ENCODE data around the gene CNTNAP2. TPM values are rescaled to one million over a fixed set of nuclear protein-coding genes. Genes with fewer than 3 reads are reported as not detected.
A peak's percentile ranks its signal among the peaks of the same experiment; 100 is the strongest.

CNTNAP2 gene
- total and polyA plus RNA-seq, 2 donors from 2014 or later, result 0.06 to 0.13 TPM

- no peaks in the 10 kb centered on the region for H3K9me3 ChIP-seq (ENCODE audit: control insufficient read depth in 2 of 3, insufficient read depth in 1 of 3, low read length in 3 of 3)
- no peaks in the 10 kb centered on the region for H3K4me1 ChIP-seq (ENCODE audit: control insufficient read depth in 2 of 3, insufficient read depth in 2 of 3, low read depth in 1 of 3, low read length in 3 of 3)
- H3K27me3 ChIP-seq (ENCODE audit: control insufficient read depth, insufficient read depth, low read length), result no peaks in the 10 kb centered on the region
- no peak overlapping the region for H3K27ac ChIP-seq (ENCODE audit: low read depth in 2 of 2, low read length in 2 of 2)
- H3K4me3 ChIP-seq (ENCODE audit: low read length in 3 of 3), result no peak overlapping the region
- intact Hi-C loops (cut with DNase I), result no loop called here
- DNase-seq (no peak), FAIRE-seq (no peak)
- no peak for TF ChIP-seq CTCF (IDR thresholded peaks at IDR 0.05; ENCODE audit: borderline replicate concordance, extremely low read depth, insufficient read depth)
- no peaks in the 10 kb centered on the region for H3K36me3 ChIP-seq (ENCODE audit: control insufficient read depth in 2 of 3, insufficient read depth in 3 of 3, low read length in 3 of 3)
- no peak overlapping the region for H3K9ac ChIP-seq (ENCODE audit: low read length in 3 of 3)
Measured at GRCh38 chr7:146123715-146124114, 7.1 kb downstream of the CNTNAP2 start.

- Histone ChIP-seq H3K27ac (ENCODE audit: low read depth in 2 of 2, low read length in 2 of 2) (no peak overlapping the region), H3K36me3 (ENCODE audit: control insufficient read depth in 2 of 3, insufficient read depth in 3 of 3, low read length in 3 of 3) (no peaks in the 10 kb centered on the region), H3K9me3 (ENCODE audit: control insufficient read depth in 2 of 3, insufficient read depth in 1 of 3, low read length in 3 of 3) (no peaks in the 10 kb centered on the region), H3K27me3 (ENCODE audit: control insufficient read depth, insufficient read depth, low read length) (no peaks in the 10 kb centered on the region), H3K9ac (ENCODE audit: low read length in 3 of 3) (no peak overlapping the region), H3K4me3 (ENCODE audit: low read length in 3 of 3) (no peak overlapping the region), H3K4me1 (ENCODE audit: control insufficient read depth in 2 of 3, insufficient read depth in 2 of 3, low read depth in 1 of 3, low read length in 3 of 3) (no peaks in the 10 kb centered on the region)
- DNase-seq (no peak), FAIRE-seq (no peak)
- intact Hi-C loops (cut with DNase I), result no loop called here
- TF ChIP-seq CTCF (IDR thresholded peaks at IDR 0.05; ENCODE audit: borderline replicate concordance, extremely low read depth, insufficient read depth), result no peak
Measured at GRCh38 chr7:146126767-146127509, 10.3 kb downstream of the CNTNAP2 start.

- peak in 2 of 5 donors; percentile 36 to 61 for DNase-seq
Measured at GRCh38 chr7:146129296-146129695, 12.7 kb downstream of the CNTNAP2 start.

More at GRCh38 chr7:146129296-146129695, 12.7 kb downstream of the CNTNAP2 start:
- Histone ChIP-seq H3K9ac (ENCODE audit: low read length in 3 of 3) (no peak overlapping the region), H3K4me1 (ENCODE audit: control insufficient read depth in 2 of 3, insufficient read depth in 2 of 3, low read depth in 1 of 3, low read length in 3 of 3) (no peaks in the 10 kb centered on the region), H3K9me3 (ENCODE audit: control insufficient read depth in 2 of 3, insufficient read depth in 1 of 3, low read length in 3 of 3) (no peaks in the 10 kb centered on the region), H3K4me3 (ENCODE audit: low read length in 3 of 3) (no peak overlapping the region), H3K36me3 (ENCODE audit: control insufficient read depth in 2 of 3, insufficient read depth in 3 of 3, low read length in 3 of 3) (no peaks in the 10 kb centered on the region), H3K27me3 (ENCODE audit: control insufficient read depth, insufficient read depth, low read length) (no peaks in the 10 kb centered on the region), H3K27ac (ENCODE audit: low read depth in 2 of 2, low read length in 2 of 2) (no peak overlapping the region)
- intact Hi-C loops (cut with DNase I), result no loop called here
- TF ChIP-seq CTCF (IDR thresholded peaks at IDR 0.05; ENCODE audit: borderline replicate concordance, extremely low read depth, insufficient read depth), result no peak
- no peak for FAIRE-seq
